HS-5 (cell line): ENCODE results near the gene CACNA1I.

Experiments
- DNase-seq: peaks from one replicate; pipeline ENCODE4 v3.0.0-alpha.2; 2012; ENCODE audit warnings: low read depth

CACNA1I gene

DNA sequence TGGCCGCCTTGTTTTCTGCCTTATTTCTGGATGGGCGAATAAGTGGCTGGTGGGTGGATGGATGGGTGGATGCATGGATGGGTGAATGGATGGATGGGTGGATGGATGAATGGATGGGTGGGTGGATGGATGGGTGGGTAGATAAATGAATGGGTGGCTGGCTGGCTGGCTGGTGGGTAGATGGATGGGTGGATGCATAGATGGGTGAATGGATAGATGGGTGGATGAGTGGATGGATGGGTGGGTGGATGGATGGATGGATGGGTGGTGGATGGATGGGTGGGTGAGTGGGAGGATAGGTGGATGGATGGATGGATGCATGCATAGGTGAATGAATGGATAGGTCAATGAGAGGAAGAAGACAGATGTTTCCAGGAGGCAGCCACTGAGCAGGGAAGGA, 98.9 kb downstream of the CACNA1I start:
- DNase-seq: no peak

- DNase-seq: no peak
Measured at GRCh38 chr22:39671936-39672335, 101.4 kb downstream of the CACNA1I start.

GRCh38 chr22:39674536-39674935, 104.0 kb downstream of the CACNA1I start:
- no peak for DNase-seq

- DNase-seq: no peak
Measured at GRCh38 chr22:39675947-39676346, 105.4 kb downstream of the CACNA1I start.

DNA sequence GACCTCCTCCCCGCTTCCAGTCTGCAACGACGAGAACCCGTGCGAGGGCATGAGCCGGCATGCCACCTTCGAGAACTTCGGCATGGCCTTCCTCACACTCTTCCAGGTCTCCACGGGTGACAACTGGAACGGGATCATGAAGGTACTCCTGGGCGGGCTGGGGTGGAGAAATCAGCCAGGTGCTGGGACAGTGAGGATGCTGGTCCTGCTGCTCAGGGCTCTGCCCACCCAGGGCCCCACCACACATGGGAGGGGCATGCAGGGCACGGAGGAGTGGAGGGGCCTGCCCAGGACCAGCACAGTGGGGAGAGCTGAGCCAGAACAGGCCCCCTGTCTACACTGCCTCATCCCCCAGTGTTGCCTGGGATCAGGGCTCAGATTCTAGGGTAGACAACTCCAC, 107.4 kb downstream of the CACNA1I start:
- no peak for DNase-seq

DNA sequence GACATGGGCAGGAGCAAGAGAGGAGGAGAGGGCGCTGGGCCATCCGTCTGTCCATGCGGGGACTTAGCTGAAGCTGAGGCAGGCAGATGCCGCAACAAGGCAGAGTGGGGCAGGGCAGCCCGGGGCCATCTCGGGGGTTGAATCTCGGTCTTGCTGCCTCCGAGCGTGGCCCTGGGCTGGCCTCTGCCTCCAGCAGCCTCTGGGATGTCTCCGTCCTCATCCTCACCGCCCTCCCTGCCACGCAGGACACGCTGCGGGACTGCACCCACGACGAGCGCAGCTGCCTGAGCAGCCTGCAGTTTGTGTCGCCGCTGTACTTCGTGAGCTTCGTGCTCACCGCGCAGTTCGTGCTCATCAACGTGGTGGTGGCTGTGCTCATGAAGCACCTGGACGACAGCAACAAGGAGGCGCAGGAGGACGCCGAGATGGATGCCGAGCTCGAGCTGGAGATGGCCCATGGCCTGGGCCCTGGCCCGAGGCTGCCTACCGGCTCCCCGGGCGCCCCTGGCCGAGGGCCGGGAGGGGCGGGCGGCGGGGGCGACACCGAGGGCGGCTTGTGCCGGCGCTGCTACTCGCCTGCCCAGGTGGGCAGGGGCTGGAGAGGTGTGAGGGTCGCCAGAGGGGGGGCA, 108.4 kb downstream of the CACNA1I start:
- DNase-seq: no peak

GRCh38 chr22:39679652-39680051, 109.1 kb downstream of the CACNA1I start:
- no peak for DNase-seq

DNA sequence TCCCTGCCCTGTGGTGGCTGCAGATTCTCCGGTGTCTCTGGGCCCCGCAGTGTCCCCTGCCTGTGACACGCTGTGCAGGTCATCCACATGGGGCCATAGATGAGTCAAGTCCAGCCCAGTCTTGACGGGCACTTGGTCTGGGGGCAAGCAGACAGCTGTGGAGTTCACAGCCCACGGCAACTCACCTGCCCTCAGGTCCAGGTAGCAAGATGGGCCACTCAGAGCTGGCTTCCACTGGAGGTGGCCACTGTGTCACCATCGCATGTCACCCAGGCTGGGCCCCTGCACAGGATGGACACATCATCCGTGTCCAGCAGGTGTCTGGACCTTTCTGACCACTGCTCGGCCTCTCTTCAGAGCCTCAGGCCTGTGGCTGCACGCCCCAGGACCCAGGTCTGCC, 109.9 kb downstream of the CACNA1I start:
- no peak for DNase-seq

DNA sequence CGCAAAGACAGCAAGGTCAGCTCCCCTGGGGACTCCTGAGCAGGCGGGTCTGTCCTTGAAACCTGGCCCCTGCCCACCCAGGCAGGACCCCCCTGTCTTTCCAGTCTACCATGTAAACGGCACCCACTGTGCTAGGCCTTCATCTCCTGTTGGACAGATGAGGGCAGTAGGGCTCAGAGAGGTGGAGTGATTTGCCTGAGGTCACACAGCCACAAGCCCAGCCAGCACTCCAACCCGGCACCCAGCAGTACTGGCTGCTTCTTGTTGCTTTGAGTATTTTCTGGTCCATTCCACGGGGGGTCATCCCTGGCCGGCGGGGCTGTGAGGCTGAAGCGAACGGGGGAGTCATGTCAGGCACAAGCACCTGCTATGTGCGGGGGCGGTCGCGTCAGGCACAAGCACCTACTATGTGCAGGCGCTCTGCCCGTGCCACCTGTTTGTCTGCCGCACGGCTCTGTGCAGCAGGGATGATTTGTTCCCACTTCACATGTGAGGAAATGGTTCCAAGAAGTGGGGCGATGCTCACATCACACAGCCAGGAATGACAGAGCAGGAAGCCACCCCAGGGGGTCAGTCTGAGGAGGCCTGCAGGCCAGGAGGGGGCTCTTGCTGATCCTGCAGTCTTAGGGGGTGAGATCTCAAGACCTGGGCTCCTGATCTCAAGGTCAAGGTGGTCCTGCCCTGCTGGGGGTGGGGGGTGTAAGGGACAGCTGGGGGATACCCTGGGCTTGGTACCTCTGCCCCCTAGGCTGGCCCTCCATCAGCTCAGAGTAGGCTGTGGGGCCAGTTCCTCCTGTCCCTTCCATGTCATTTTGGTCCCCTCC, 110.7 kb downstream of the CACNA1I start:
- no peak for DNase-seq

DNA sequence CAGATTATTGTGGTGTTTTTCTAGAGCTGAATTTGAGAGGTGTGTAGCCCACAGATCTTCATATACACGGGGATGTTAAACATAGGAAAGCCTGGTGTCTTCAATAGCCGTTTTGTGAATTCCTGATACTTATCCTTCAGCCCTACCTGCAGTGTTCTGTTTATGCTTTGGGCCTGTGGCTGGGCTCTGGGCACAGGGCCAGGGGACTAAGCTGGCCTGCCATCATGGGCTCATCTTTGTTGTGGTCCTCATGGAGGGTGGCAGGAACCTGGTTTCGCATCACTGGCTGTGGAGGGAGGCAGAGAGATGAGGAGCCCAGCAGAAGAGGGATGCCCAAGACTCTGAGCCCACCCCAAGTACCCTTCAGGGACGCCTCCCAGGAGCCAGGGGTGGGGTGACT, 112.4 kb downstream of the CACNA1I start:
- no peak for DNase-seq

GRCh38 chr22:39683639-39684038, 113.1 kb downstream of the CACNA1I start:
- DNase-seq: no peak

DNA sequence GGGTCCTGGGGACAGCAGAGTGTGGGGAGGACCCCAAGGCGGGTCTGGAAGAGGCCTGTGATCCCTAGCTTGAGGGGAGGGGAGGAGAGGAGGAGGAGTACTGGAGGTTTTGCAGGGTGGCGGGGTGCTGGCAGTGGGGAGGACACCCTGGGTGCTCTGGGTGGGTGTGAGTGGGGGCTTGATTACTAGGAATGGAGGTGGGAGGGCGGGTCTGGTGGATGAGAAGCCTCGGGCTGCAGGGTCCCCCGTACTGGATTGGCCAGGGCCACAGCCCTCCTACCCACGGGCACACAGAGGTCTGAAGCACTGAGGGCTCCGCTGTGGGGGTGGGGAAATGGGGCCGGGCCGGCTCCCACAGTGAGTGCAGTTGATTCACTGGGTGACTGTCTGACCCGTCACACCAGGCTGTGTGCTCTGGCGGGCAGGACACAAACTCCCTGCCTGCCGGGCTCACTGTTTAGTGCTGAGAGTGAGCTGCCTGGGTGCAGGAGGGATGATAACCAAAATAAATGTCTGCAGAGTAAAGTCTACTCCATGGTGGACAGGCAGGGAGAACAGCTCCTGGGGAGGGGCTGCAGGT, 114.2 kb downstream of the CACNA1I start:
- DNase-seq: no peak

- no peak for DNase-seq
Measured at GRCh38 chr22:39685336-39686177, 115.0 kb downstream of the CACNA1I start.

- DNase-seq: no peak
Measured at GRCh38 chr22:39686178-39686620, 115.6 kb downstream of the CACNA1I start.

DNA sequence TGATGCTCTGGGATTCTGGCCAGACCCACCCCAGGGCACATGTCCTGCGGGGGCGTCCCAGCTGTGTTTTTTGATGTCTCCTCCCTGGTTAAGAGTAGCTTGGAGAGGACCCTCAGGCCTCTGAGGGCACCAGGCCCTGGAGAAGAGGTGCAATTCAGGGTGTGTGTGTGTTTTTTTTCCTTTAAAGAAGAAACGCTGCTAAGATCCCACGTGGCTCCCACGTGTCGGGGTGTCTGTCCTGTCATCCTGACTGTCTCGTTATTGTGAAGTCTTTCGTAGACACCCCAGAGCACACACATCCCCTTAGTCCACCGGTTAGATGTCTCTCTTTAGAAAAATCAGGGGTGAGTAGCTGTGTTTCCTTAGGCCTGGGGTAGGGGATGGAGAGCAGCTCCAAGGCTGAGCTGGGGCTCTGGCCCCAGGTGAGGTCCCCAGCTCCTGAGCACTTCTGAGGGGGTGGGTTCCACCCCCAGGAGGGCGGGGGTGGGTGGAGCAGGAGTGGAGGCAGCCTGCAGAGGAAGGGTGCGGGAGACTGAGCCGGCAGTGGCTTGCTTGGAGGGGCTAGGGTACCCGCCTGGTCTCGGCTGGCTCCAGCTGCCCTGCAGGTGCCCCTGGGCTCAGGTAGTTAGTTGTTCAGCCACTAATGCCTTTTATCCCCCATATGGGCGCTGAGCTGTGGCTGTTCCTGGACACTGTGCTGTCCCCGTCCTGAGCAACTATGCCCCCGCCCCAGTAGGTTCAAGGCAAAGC, 116.4 kb downstream of the CACNA1I start:
- DNase-seq: no peak

DNA sequence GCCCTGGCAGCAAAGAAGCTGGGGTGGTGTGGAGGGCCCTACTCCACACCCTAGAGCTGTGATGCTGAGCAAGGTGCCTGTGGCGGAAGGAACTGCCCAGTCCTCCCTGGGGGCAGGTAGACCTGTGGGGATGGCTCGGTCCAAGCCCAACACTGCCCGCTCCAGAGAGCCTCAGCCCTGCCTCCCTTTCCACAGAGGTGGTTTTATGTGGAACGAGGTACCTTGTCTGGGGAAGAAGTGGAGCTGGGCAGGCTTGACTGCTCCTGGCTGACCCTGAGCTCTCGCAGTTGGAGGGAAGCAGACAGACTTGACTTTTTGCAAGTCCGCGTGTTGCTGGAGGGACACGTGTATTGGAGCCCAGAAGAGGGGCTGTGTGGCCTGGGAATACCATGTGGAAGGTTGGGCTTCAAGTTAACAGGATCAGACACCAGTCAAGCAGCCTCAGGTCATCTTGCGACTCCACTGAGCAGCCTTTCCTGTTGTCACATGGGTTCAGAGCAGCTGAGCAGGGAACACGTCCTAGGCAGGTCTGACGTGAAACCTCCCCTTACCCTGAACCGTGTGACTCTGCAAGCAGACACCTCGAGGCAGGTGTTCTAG, 117.7 kb downstream of the CACNA1I start:
- DNase-seq: no peak

DNA sequence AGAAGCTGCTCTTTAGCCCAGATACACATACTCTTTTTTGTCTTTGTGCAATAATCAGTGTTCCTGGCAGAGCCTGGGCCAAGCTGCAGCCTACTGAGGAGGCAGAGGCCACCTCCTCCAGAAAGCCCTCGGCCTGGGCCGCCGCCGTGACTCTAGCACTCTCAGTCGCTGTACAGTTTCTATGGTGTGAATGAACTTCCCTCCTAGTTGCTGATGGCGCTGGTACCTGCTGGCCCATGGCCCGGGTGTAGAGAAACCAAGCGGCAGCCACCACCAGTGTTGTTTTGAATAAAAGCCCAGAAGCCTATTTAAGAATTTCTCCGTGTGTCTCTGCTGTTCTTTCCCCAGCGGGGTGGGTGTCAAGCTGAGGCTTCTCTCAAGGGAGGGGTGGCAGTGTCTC, 118.9 kb downstream of the CACNA1I start:
- DNase-seq: no peak

GRCh38 chr22:39690881-39691605, 120.5 kb downstream of the CACNA1I start:
- DNase-seq: no peak

DNA sequence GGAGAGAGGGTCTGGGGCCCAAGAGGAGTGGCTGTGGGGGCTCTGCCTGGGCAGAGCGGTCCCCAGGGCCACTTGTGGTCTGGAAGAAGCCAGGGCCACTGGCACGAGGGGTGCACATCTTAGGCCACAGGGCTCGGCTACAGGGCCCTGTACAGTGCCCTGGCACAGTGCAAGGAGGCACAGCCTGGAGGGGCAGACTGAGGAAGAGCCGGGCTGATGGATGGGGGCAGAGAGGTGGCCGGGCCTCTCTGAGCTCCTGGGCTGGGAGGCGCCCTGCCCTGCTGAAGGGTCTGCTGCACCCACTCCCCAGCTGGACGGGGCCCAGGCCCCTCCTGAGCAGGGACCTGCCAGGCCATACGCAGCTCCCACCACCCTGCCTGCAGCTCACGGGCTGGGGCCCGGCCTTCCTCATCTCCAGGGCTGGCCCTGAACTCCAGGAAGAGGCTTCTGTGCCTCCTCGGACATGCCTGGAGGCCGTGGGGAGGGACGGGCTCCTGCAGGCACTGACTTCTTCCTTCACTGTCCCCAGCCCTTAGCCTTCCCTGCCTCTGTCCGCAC, 123.5 kb downstream of the CACNA1I start:
- DNase-seq: no peak

GRCh38 chr22:39697790-39698430, 127.4 kb downstream of the CACNA1I start:
- DNase-seq: no peak
